Heart right ventricle (tissue), 16 donors: Measurements from ENCODE around the gene PTPRD. TPM values are rescaled to one million over a fixed set of nuclear protein-coding genes. Genes with fewer than 3 reads are reported as not detected.

Experiments used
- ATAC-seq, 8 donors: fragments of 200-7000 bp; cut with Tn5 transposase; one replicate each; pipeline ENCODE4 v1.9.1; 2020; ENCODE audit warnings: mild to moderate bottlenecking in 8 of 8, moderate library complexity in 8 of 8, moderate number of reproducible peaks in 1 of 8
- DNase-seq, 2 donors: peaks; one replicate each; pipeline ENCODE4 v3.0.0-alpha.2; 2020
- H3K27ac ChIP-seq, 10 donors: fragments of 200-600 bp; sonication (generic) in 2 of 10; one replicate each; pipeline versions ENCODE4 v1.5.0 to v1.8.0; 2020 to 2022; ENCODE audit warnings: mild to moderate bottlenecking in 3 of 10
- H3K27me3 ChIP-seq, 7 donors: fragments of 200-600 bp; one replicate each; pipeline ENCODE4 v1.8.0; 2021 to 2022; ENCODE audit warnings: mild to moderate bottlenecking in 2 of 7
- H3K36me3 ChIP-seq, 9 donors: fragments of 200-600 bp; sonication (generic) in 1 of 9; one replicate each; pipeline versions ENCODE4 v1.5.0 to v1.8.0; 2020 to 2022; ENCODE audit warnings: mild to moderate bottlenecking in 2 of 9
- H3K4me1 ChIP-seq, 9 donors: fragments of 200-600 bp; sonication (generic) in 1 of 9; one replicate each; pipeline versions ENCODE4 v1.5.0 to v1.8.0; 2020 to 2022; ENCODE audit warnings: mild to moderate bottlenecking in 4 of 9
- H3K4me3 ChIP-seq, 10 donors: fragments of 200-600 bp; sonication (generic) in 2 of 10; one replicate each; pipeline versions ENCODE4 v1.5.0 to v1.8.0; 2020 to 2022; ENCODE audit warnings: mild to moderate bottlenecking in 7 of 10, moderate library complexity in 2 of 10
- H3K9me3 ChIP-seq, 11 donors: fragments of 200-600 bp in 10 of 11; sonication (generic) in 2 of 11; one replicate each; pipeline versions ENCODE4 v1.5.0 to v1.8.0; 2013 to 2022; ENCODE audit warnings: mild to moderate bottlenecking in 2 of 11, control low read depth in 1 of 11, moderate library complexity in 1 of 11
- CTCF ChIP-seq, 9 donors: fragments of 200-600 bp; sonication (generic) in 2 of 9; IDR thresholded peaks; one replicate each; pipeline versions ENCODE4 v1.5.0 to v1.8.0; 2021 to 2022; ENCODE audit warnings: antibody characterized with exemption in 9 of 9, mild to moderate bottlenecking in 5 of 9, moderate library complexity in 1 of 9
- WGBS, 2 donors: extraction: QIAGEN DNeasy Blood & Tissue Kit; methylation state at CpG; one replicate each; pipeline ENCODE4 v1.1.7; 2013; ENCODE audit warnings: inconsistent platforms in 1 of 2; 5-methylcytosine and 5-hydroxymethylcytosine counted together
- intact Hi-C, 10 donors: fragments of 100-400 bp; cut with DNase I; formaldehyde crosslinking; loops; one replicate each; pipeline versions ENCODE4 v1.11.1 to v1.14.2; 2022
- polyA plus RNA-seq, 2 donors: library from polyadenylated mRNA; stranded (reverse); fragments of 200-250 nt; gene quantifications; one replicate each; pipeline ENCODE4 v1.2.3, GENCODE V29; 2013
- total RNA-seq, 10 donors: library from RNA; stranded (reverse); fragmentation: NEBNext Ultra II Directional in 3 of 10; extraction: Animal tissue kit (Norgen Biotek cat#: 25700) in 3 of 10; gene quantifications; one replicate each; pipeline versions ENCODE4 v1.2.1 to v1.2.4, GENCODE V29; 2021 to 2023
- donor health status: Arrhythmogenic right ventricular cardiomyopathy.
- donor health status: ischemic (EF 13 %, LVEDD 7.1; RV severe dilation, severe dysfunction).
- donor health status: healthy with polysubstance abuse.
- donor health status: DM: no; HTN: yes; CAD: no.
- donor health status: DM: no; HTN: no; CAD: no.
- donor health status: ischemic (EF 25% LVEDD 6.9; RV normal size, moderate dysfunction).
- donor health status: ischemic (EF 25% LVEDD 5.7; RV mildly dilated, moderate dysfunction).
- donor health status: healthy.
- donor health status: DM: yes; HTN: yes; CAD: no.
- donor health status: Ischemic cardiomyopathy.
- donor health status: ischemic (EF 35%, LVEDD 5.7; RV mildly dilated, moderate dysfunction).
- donor health status: nonischemic (EF 11% LVEDD 7.7; RV severe dilation, severe dysfunction).
- donor health status: DM: yes; HTN: yes; CAD: no.
- donor health status: PGD.
- donor health status: ischemic (EF 29% LVEDD 5.4; RV normal size, mild dysfunction).
- donor health status: nonischemic (EF 23%, LVEDD 6.1; RV moderate dilation, normal function).

Gene PTPRD
- total and polyA plus RNA-seq, 12 donors = 1.4 to 25.2 (median 13.0) TPM

- no peak for ATAC-seq
- H3K4me1 ChIP-seq = no peaks in the 10 kb centered on the region
- no peaks in the 10 kb centered on the region for H3K36me3 ChIP-seq
- peaks cover 0 to 25% (median 0%) of the 10 kb centered on the region in 11 donors for H3K9me3 ChIP-seq
- H3K27ac ChIP-seq = no peak overlapping the region
- TF ChIP-seq CTCF (IDR thresholded peaks at IDR 0.05) = no peak
- 86 to 88% methylated on average over 6 of the region's 6 CpGs for WGBS, 2 donors
- intact Hi-C loops = no loop called here
- DNase-seq = no peak
- no peaks in the 10 kb centered on the region for H3K27me3 ChIP-seq
- no peak overlapping the region for H3K4me3 ChIP-seq
These were observed 26.4 kb downstream of the PTPRD start for GRCh38 chr9:10586407-10586806.

GRCh38 chr9:10571699-10572098 is 41.1 kb downstream of the PTPRD start:
- WGBS, 2 donors = 78 to 84% methylated on average over 5 of the region's 5 CpGs
- Histone ChIP-seq H3K4me3 (no peak overlapping the region), H3K9me3 (peaks cover 0 to 6% (median 0%) of the 10 kb centered on the region in 11 donors), H3K27ac (no peak overlapping the region), H3K4me1 (no peaks in the 10 kb centered on the region), H3K36me3 (no peaks in the 10 kb centered on the region), H3K27me3 (no peaks in the 10 kb centered on the region)
- DNase-seq = no peak
- no peak for ATAC-seq
- no peak for TF ChIP-seq CTCF (IDR thresholded peaks at IDR 0.05)
- intact Hi-C loops = no loop called here

GRCh38 chr9:10566848-10567247 is 46.0 kb downstream of the PTPRD start:
- H3K9me3 ChIP-seq = peaks cover 0 to 6% (median 0%) of the 10 kb centered on the region in 11 donors
- no peak for ATAC-seq
- no peaks in the 10 kb centered on the region for H3K27me3 ChIP-seq
- no peaks in the 10 kb centered on the region for H3K4me1 ChIP-seq
- H3K36me3 ChIP-seq = no peaks in the 10 kb centered on the region
- intact Hi-C loops = no loop called here
- H3K27ac ChIP-seq = no peak overlapping the region
- WGBS, 2 donors = 58 to 64% methylated on average over 1 of the region's 1 CpG
- no peak for TF ChIP-seq CTCF (IDR thresholded peaks at IDR 0.05)
- no peak overlapping the region for H3K4me3 ChIP-seq
- DNase-seq = no peak

- no peak overlapping the region for H3K27ac ChIP-seq
- no peak for ATAC-seq
- H3K4me1 ChIP-seq = no peaks in the 10 kb centered on the region
- no peak overlapping the region for H3K4me3 ChIP-seq
- no peak for DNase-seq
- no peaks in the 10 kb centered on the region for H3K27me3 ChIP-seq
- peaks cover 0 to 9% (median 0%) of the 10 kb centered on the region in 11 donors for H3K9me3 ChIP-seq
- WGBS, 2 donors = 78 to 84% methylated on average over 1 of the region's 1 CpG
- H3K36me3 ChIP-seq = no peaks in the 10 kb centered on the region
- intact Hi-C loops = no loop called here
- TF ChIP-seq CTCF (IDR thresholded peaks at IDR 0.05) = no peak
These were observed 50.0 kb downstream of the PTPRD start for GRCh38 chr9:10562581-10563343.
